ENCODE results near the gene IMMP2L. TPM values are rescaled to one million over a fixed set of nuclear protein-coding genes. Genes with fewer than 3 reads are reported as not detected.

The IMMP2L gene
- total RNA-seq, 4 donors from 2014 or later, result 12.4 to 31.7 (median 22.8) TPM

DNA sequence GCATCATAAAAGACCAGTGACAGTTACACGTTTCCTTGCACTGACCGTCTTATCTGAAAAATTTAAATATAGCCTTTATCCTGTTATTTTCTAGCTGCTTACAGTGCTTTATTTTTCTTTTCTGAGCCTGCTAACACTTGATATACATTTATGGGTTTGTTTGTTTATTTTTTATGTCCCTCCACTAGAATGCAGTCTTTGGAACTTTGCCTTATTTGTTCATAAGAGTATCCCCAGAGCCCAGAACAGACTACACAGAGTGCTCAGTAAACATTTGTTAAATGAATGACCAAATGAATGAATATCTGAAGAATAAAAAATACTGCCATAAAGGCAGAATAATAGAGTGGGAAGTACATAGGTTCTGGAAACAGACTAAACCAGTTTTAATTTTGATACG lies 673.7 kb downstream of the IMMP2L start:
- DNase-seq (ENCODE audit: low spot score), result no peak
- no peak for ATAC-seq (ENCODE audit: low FRiP score)
- TF ChIP-seq, protein P1, sequence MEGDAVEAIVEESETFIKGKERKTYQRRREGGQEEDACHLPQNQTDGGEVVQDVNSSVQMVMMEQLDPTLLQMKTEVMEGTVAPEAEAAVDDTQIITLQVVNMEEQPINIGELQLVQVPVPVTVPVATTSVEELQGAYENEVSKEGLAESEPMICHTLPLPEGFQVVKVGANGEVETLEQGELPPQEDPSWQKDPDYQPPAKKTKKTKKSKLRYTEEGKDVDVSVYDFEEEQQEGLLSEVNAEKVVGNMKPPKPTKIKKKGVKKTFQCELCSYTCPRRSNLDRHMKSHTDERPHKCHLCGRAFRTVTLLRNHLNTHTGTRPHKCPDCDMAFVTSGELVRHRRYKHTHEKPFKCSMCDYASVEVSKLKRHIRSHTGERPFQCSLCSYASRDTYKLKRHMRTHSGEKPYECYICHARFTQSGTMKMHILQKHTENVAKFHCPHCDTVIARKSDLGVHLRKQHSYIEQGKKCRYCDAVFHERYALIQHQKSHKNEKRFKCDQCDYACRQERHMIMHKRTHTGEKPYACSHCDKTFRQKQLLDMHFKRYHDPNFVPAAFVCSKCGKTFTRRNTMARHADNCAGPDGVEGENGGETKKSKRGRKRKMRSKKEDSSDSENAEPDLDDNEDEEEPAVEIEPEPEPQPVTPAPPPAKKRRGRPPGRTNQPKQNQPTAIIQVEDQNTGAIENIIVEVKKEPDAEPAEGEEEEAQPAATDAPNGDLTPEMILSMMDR (IDR thresholded peaks at IDR 0.05), result no peak

DNA sequence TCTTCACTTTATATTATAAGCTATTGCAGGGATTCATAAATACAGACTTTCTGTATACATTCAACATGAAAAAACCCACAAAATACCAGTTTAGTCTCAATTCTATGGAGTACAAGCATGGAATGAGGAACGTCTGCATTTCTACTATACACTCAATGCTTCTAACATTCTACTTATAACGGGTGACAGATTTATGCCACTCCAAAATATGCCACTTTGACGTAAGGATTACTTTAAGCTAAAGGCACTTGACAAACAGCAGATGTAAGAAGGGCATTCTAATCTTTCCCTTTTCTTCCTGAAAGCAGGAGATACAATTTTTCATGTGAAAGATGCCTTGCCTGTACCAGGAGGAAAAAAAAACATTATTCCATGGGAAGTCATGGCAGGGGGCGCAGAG lies 676.8 kb downstream of the IMMP2L start:
- ATAC-seq (ENCODE audit: low FRiP score), result no peak
- no peak for DNase-seq (ENCODE audit: low spot score)
- TF ChIP-seq, protein P1 (IDR thresholded peaks at IDR 0.05), result no peak

DNA sequence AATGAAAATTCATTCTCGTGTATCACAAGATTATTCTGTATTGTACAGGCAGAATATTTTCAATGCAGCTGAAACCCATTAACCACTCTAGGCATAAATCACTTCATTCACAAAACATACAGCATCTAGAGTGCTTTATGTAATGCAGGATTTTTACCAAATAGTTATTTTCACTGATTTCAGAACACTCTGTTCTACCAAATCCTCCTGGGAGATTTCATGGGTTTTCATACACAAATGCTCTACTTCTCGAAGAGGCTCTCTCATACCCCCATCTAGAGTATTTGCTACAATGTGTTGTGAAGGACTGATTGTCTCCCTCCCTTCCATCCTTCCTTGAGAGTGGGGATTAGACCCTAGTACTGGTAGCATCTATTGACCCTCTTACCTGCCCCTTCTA lies 680.6 kb downstream of the IMMP2L start:
- no peak for ATAC-seq (ENCODE audit: low FRiP score)
- TF ChIP-seq, protein P1 (IDR thresholded peaks at IDR 0.05), result no peak
- no peak for DNase-seq (ENCODE audit: low spot score)

DNA sequence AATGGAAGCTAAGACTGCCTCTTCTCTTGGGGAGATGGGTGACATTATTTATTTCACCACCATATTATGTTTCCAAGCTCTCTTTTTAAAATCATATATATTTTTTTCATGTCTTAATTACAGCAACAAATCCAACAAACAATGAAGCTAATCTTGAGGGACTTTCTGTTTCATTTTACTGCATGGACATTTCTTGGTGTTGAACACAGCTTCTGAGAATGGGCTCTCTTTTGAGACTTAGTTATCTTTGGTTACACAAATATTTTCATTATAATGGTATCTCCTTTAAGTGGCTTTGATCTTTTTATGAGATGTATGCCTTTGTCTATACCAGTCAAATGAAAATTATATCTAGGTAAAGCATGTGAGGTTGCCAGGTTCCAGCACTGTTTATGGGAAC lies 681.3 kb downstream of the IMMP2L start:
- TF ChIP-seq, protein P1 (IDR thresholded peaks at IDR 0.05), result no peak
- DNase-seq (ENCODE audit: low spot score) (no peak), ATAC-seq (ENCODE audit: low FRiP score) (no peak)

DNA sequence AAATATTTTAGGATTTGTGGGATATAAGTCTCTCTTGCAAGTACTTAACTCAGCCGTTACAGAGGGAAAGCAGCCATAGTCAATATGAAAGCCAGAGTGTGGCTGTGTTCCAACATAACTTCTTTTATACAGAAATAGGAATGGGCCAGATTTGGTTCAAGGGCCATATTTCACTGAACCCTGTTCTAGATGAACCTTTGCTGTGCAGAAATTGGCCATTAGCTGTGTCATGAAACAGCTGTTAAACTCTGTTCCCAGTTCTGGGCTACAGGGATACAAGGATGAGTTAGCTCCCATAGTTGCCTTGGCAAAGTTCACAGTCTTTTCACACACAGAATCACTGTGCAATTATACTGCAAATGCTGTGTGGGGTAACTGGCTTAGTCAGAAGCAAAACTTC lies 685.3 kb downstream of the IMMP2L start:
- TF ChIP-seq, protein P1 (IDR thresholded peaks at IDR 0.05), result no peak
- no peak for ATAC-seq (ENCODE audit: low FRiP score)
- no peak for DNase-seq (ENCODE audit: low spot score)

DNA sequence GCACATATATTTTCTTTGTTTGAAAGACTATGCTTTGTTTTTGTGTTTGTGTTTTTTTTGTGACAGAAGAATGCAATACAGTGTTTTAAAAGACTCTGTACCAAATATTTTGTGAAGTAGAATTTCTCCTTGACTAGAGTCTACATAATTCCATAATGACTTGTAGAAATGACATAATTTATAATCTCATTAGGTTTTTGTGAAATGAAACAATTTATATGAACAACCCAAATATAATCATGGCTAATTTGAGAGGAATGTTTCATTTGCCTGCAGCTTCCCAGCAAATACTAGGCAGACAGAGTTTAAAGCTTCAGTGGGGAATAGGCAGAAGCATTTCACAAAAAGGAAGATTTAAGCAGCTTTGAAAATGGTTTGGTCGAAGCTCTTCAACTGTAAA lies 686.9 kb downstream of the IMMP2L start:
- TF ChIP-seq, protein P1 (IDR thresholded peaks at IDR 0.05), result no peak
- DNase-seq (ENCODE audit: low spot score) (no peak), ATAC-seq (ENCODE audit: low FRiP score) (no peak)

DNA sequence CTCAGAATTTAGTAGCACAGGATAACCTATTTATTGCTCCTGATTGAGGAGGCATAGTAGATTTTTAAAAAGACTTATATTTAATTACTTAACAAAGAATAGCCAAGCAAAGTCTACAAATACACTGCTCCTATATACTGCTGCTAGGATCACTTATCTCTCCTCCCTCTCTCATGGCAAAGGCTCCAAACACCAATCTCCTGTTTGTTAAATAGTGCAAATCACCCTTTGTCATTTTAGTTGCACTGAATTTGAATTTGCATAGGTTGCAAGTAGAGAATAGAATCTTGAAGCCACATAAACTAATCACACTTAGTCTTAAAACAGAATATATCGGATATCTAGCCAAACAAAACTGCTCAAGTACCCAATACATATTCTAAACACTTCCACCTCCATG lies 690.4 kb downstream of the IMMP2L start:
- DNase-seq (ENCODE audit: low spot score) (no peak), ATAC-seq (ENCODE audit: low FRiP score) (no peak)
- TF ChIP-seq, protein P1 (IDR thresholded peaks at IDR 0.05), result no peak
